ENCODE data around the gene NVL.
"Not testable (repeated sequence)": the region's sequence is repeated elsewhere in the genome, so short reads cannot be mapped to it uniquely, and the experiment has no call there.

Gene NVL

DNA sequence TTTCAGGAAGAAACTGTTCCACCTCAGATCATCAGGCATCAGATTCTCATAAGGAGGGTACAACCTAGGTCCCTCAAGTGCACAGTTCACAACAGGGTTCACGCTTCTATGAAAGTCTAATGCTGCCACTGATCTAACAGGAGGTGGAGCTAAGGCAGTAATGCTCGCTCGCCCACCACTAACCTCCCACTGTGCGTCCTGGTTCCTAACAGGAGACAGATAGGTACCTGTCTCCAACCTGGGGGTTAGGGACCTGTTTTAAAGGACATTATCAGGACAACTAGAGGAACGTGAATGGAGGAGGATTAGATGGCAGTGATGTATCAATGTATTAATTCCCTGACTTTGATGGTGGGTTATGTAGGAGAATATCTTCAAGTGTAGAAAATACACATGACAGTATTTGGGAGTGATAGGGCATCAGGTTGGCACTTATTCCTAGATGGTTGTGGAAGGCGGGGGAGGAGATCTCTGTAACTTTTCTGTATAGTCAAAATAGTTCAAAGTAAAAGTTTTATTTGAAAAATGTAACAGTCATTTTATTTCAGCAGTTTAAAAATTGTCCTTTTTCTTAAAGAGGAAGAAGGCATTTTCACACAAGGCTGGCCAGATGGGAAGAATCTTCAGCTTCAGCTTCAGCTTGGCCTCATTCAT lies 103.0 kb downstream of the NVL start:
- DNase-seq = no peak

DNA sequence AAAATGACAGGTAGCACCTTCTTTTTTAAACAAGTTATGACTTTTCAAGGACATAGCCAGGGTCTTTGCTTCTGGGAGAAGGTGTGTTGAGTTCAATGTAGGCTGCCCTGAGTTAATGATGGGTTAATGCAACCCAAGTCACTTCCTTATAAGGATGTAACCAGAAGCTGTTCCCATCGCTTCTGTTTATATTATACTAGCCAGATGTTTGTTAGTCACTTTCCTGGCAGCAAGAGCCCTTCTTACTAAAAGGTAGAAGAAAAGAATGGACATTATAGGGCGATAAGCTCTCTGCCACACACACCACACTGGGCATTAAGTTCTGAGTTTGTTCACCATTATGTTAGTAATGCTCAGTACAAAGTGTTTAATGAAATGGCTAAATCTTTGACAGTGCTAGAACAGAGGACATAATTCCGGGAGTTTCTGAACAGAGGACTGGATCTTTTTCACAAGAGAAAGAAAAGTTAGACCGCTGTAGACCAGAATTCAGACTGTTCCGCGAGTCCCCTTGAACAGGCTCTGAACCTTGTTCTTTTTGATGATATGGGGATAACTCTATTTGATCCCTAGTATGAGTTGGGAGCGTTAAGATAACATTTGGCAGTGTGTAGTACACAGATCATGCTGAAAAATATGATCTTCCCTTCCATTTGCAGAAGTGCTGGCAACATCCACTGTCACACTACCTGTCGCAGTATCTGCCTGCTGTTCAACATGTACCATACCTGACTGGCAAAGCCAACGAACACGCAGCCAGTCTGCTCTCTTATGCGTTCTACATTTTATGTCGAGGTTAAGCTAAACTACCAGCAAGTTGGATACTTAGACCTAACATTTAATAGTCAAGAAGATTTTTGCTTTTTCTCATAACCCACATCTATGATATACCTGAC lies 105.9 kb downstream of the NVL start:
- DNase-seq = no peak

DNA sequence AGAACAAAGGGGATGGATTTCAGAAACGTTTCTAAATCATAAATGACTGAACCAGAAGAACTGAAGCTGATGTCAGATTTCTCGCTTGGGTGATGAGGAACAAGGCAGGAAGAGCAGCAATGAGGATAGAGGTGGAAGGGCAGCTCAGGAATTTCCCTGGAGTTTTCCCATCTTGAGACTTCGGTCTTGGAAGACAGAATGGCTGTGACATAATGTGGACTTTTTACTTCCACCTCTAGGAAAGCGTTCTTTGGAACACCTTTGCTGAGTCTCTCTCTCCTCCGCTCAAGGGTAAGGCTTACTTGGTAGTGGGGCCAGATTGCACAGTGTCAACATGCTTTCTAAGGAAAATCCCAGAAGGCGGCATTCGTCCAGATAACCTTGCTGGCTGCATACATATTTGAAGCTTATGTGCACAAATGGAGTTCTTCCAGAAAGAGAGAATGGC lies 110.3 kb downstream of the NVL start:
- DNase-seq = no peak

DNA sequence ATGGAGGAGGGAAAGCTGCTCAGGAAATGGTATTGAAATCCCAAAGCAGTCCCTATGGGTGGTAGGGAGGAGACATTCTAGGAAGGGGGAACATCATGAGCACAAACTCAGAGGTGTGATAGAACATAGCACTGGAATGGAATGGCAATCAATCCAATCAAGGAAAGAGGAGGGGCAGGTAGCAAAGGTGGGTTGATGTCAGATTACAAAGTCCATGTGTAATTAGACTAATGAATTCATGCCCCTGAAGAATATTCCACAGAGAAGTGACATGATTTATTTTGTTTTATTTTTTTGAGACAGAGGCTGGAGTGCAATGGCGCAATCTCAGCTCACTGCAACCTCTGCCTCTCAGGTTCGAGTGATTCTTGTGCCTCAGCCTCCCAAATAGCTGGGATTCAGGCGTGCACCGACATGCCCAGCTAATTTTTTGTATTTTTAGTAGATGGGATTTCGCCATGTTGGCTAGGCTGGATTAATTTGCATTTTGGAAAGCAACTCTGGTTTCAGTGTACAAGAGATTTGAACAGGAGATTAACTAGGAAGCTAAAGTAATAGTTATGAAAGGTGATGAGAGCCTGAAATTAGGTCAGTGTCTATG lies 110.9 kb downstream of the NVL start:
- no peak for DNase-seq

DNA sequence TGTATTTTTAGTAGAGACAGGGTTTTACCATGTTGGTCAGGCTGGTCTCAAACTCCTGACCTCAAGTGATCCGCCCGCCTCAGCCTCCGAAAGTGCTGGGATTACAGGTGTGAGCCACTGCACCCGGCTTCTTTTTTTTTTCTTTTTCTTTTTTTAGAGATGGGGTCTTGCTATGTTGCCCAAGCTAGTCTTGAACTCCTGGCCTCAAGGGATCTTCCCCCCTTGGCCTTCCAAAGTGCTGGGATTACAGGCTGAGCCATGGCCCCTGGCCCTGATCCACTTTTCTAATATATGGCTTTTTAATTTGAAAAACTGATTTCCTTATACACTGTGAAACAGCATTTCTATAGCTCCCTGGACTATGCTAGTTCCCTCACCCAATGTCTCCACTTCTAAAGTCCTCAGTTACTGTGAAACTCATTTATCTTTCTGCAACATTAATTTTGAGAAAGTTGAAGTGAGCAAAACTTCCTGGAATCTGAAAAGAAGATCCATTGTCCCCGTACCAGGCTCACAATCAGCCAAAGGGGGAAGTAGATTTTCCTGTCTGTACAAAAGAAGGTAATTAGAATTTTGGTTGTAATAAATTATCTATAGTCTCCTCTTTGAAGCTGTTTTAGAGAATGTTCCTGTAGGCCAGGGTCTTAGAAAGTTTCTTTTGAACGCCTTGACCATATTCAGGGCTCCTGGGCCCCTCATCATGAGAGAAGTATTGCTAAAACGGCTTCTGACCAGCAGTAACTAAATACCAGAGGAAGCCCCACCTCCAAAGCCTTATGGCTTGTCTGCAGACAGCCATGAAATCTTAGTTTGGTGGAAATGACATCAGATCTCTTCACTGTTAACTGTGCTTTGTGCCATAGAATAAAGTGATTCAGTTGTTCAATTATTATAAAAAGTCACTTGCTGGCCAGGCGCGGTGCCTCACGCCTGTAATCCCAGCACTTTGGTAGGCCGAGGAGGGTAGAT lies 112.0 kb downstream of the NVL start:
- no peak for DNase-seq

DNA sequence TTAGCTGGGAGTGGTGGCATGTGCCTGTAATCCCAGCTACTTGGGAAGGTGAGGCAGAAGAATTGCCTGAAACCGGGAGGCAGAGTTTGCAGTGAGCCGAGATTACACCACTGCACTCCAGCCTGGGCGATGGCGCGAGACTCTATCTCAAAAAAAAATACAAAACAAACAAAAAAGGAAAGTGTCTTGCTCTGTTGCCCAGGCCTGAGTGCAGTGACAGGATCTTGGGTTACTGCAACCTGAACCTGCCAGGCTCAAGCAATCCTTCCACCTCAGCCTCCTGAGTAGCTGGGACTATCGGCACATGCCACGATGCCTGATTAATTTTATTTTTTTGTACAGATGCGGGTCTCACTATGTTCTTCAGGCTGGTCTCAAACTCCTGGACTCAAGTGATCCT lies 113.6 kb downstream of the NVL start:
- no peak for DNase-seq

DNA sequence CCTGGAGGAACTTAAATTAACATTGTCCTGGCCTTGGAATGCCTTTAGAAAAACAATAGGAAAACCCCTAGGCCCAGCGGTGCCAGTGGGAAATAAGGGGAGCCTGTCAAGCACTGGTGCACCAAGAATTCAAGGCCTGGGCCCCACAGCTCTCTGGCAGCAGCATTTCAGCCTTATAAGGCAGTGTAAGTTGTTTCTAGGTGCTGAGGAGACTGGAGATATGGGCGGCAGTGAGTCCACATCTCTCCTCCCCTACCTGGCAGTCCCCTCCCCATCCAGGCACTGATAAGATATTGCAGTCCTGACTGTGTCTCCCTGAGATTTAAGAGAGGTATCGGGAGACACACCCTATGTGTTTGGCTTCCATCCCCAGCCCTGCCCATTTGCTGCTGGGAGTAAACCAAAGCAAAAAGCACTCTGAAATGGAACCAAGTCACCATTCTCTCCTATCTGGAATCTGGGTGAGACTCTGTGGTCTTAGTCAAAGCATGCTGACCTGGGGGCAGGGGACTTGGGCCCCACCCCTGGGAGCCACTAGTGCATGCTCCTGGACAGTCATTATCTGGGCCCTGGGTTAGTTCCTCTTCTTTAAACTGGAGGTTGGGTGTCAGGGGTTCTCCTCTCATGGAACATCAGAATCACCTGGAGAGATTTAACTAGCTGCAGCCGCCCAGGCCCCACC lies 116.4 kb downstream of the NVL start:
- DNase-seq = no peak

DNA sequence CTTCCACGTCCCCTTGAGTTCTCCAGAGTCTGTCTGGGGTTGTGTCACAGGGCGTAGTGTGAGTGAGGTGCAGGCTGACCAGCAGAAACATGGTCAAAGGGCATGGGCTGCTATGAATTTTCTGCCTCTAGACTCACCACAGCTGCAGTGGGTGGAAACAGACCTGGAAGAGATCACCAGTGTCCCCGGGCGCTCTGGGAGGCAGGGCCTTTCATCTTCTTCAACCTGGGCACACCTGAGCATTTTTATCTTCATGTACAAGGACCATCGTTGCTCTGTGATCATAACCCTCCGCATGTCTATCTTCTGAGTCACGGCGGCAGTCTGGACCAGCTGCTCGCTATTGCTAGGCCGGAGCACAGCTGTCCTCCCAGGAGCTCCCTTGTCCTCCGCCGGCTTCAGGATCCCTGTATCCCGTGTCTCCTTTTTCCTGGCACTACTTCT lies 117.3 kb downstream of the NVL start:
- no peak for DNase-seq

DNA sequence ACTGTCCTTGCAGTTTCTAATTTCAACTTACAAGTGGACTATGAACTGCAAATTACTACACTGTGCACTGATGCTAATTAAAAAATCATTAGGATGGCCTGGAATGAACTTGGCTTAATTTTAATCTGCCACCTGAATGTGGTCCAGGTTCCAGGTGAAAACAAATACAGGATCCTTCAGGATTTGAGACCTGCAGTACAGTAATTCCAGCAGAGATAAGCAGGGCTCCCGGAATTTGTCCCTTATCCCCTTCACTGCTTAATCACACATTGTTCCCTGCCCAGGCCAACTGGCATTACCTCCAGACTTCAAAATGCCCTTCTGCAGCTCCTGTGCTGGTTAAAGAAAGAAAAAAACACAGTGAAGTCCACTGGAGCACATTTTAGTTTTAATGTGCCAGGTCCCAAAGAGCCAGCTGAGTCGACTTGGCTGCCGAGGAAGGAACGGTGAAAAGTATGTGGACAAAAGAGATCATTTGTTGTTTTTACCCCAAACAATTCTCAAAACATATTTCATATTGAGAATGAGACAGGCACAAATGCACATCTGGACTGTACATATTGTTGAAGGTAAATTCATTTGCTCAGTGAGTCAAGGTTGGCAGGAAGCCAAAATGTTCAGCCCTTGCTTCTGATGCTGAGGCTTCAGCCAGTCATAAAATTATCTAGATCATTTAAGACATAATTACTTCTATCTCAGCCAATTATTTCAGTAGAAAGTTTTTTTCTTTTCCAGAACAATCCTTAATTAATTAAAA lies 118.6 kb downstream of the NVL start:
- DNase-seq = no peak

DNA sequence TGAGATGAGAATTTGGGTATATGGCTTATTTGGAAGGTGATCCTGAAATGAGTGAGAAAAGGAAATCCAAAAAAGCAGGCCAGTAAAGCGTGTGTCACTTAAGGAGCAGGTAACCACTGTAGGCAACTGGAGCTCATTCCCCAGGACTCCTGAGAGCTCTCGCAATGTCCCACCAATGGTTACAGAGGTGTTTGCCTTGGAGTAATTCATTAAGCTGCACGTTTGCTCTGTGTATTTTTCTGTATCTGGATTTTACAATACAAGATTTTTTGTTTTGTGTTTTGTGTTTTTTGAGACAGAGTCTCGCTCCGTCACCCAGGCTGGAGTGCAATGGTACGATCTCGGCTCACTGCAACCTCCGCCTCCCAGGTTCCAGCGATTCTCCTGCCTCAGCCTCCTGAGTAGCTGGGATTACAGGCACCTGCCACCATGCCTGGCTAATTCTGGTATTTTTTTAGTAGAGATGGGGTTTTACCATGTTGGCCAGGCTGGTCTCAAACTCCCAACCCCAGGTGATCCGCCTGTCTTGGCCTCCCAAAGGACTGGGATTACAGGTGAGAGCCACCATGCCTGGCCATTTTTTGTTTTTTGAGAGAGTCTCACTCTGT lies 123.9 kb downstream of the NVL start:
- not testable (repeated sequence) for DNase-seq

DNA sequence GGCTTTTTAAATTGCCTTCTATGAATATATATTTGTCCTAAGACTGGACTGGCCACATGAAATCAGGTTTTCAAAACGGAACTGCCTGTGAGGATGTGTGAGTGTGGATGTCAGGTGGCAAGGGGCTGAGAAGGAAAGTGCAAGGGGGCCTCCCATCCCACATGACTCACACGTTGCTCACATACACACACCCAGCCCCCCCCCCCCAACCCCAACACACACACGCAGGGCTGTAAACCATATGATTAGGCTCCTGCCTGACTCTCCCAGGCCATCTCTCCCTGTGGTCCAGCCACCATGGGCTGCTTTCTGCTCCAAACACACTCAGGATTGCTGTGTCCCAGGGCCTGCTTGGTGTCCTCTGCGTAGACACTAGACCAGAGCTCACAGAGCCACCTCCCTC lies 124.5 kb downstream of the NVL start:
- peak; percentile 62 for DNase-seq

DNA sequence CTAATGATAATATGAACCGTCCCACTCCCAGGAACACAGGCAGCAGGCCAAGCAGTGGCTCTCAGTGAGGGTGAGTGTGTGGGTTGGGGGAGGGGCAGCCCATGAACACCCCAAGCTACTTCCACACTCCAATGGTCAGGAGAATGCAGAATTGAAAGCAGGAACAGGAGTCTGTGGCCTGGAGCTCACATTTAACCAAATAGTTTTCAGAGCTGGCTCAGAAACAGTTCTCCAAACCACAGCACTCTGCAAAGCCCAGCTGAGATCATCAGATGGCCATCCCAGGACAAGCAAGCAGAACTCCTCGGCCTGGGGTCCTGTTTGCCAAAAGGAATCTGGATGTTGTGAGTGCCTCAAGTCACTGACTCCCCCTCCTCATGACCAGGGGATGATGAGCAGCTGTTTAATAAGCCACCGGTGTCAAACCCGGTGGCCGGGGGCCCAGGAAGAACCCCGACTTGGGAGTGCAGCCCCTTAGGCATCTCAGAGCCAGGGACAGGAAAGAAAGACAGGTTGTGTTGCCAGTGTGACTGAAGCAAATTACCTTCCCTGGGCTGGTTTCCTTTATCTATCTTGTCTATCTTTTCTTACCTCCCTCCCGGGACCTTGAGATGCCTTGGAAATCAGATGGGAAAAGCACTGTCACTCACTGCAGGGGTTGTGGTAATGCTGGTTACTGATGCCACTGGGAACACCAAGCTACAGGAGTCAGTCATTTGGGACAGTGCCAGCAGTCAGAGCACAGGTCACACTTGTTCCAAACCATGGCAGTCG lies 126.5 kb downstream of the NVL start:
- DNase-seq = no peak

DNA sequence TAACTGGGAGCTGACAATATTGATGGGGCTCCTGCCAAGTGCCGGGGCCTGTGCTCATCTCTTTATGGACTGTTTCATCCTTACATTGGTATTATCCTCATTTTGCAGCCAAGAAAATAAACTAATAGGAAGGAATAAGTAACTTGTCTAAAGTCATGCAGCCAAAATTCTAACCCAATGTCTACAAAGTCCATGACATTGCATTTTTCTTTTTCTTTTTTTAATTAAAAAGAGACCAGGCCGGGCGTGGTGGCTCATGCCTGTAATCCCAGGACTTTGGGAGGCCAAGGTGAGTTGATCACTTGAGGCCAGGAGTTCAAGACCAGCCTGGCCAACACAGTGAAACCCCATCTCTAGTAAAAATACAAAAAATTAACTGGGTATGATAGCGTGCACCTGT lies 128.1 kb downstream of the NVL start:
- no peak for DNase-seq

DNA sequence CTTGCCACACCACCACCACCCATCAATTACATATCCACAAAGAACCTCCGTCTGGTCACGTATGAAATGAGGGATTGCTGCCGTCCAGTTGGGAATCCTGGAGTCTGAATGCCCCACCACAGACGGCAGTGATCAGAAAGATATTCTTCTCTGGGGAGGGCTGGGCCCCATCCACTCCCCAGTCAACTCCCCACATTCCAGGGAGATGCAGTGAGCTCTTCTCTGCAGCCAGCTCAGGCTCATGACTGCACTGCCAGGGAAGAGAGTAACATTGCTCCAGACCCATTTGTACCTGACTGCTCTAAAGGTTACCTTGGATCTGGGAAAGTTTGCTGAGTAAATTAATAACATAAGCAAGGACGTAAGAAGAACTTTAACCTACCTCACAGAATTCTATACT lies 128.6 kb downstream of the NVL start:
- no peak for DNase-seq

DNA sequence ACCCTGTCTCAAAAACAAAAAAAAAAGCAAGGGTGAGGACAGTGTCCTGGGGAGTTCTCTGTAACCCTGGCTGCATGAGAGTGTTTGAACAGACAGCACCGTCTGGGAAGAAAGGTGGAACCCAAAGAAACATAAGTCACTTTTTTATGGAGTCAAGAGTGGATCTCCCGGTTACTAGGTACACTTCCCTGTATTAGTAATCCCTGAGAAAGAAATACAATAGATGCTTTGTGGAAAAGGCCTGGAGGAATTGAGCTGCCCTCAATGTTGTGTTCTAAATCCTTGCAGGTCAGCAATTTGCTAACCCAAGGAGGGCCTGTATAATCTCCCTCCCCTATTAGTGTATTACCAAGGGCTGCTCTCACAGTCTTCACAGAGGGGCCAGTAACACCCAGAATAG lies 130.3 kb downstream of the NVL start:
- DNase-seq = no peak

DNA sequence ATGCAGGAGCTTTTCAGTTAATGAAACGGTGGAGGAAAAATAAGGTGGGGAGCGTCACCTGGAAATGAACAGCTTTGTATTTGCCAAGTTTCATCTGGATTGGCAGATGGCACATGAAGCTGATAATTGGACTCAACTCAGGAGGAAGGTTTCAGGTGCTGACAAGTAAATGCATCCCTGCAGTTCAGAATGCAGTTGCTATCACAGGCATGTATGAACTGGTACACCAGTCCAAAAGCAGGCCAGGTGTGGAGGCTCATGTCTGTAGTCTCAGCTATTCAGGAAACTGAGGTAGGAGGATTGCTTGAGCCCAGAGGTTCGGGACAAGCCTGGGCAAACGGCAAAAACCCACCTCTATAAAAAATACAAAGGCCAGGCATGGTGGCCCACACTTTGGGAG lies 131.4 kb downstream of the NVL start:
- DNase-seq = no peak

DNA sequence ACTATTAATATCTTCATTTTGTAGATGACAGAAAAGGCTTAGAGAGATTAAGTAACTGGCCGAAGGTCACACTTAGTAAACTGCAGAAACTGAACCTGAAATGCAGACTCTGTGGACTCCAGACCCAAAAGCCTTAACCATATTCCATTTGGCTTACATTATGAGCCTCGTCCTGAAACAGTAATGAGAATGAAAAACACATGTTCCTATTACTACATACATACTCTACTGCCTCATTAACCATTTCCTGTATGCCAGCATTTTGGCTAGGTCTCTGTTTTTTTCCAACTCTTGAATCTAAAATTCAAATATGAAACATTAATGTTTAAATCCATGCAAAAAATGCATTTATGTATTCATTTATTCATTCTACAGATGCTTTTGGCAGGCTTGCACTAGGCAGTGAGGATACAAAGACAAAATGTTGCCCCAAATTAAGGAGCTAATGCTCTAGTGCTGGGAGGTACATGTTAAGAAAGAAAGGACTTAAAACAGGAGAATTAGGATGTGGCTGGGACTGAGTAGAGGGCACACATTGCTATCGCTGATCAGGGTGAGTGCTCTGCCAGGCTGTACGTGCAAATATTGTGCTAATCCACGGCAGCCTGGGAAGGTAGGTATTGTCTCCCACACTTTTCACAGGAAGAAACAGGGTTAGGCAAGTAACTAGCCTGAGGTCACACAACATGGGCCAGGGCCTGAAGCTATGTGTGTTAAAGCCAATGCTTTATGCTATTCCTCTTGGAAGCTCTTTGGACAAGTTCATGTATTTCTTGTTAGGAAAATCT lies 133.0 kb downstream of the NVL start:
- no peak for DNase-seq

DNA sequence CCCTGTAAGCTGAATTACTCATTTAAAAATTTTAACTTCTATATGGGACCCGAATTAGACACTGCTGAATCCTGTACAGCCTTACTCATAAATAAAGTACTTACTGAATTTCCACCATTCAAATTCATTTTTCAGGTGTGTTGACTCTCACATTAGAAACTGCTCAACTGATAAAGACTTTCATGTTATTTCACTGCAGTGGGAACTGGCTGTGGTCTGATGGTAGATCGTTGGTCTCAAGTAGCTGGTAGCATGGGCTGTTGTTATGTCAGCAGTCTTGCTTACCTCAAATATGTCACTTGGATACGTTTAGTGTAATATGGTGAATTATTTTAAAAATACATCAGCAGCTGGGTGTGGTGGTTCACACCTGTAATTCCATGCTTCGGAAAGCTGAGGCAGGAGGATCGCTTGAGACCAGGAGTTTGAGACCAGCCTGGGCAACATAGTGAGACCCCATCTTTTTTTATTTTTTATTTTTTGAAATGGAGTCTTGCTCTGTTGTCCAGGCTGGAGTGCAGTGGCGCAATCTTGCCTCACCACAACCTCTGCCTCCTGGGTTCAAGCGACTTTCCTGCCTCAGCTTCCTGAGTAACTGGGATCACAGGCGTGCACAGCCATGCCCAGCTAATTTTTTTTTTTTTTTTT lies 136.5 kb downstream of the NVL start:
- no peak for DNase-seq

All from activated CD8-positive, alpha-beta memory T cell treated with anti-CD3 and anti-CD28 coated beads, Interleukin-2, amount 50 U/mL, for 48 hours (primary cell).